ENCODE data around the gene ANKRD6.

The ANKRD6 gene

DNA sequence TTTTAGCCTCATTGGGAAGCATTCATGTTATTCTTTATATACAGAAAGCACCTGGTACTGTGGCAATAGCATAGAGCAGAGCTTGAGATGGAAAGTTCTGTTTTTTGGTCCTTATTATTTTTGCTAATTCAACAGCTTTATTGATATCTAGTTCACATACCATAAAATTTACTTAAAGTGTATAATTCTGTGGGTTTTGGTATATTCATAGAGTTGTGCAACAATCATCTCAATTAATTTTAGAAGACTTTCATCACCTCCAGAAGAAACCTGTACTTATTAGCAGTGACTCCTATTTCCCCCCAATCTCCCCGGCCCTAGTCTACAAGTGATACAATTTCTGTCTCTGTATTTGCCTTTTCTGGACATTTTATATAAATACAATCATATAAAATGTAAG lies 77.4 kb downstream of the ANKRD6 start:
- no peaks in the 10 kb centered on the region for H3K36me3 ChIP-seq (ENCODE audit: control insufficient read depth, insufficient read depth, low read length)
- DNase-seq (ENCODE audit: extremely low read depth, insufficient read length) = no peak
- H3K4me3 ChIP-seq (replicated peaks; ENCODE audit: low read depth, low read length) = no peak overlapping the region
- H3K27me3 ChIP-seq (replicated peaks; ENCODE audit: control insufficient read depth, insufficient read depth, low read length) = no peaks in the 10 kb centered on the region
- TF ChIP-seq, protein P1, sequence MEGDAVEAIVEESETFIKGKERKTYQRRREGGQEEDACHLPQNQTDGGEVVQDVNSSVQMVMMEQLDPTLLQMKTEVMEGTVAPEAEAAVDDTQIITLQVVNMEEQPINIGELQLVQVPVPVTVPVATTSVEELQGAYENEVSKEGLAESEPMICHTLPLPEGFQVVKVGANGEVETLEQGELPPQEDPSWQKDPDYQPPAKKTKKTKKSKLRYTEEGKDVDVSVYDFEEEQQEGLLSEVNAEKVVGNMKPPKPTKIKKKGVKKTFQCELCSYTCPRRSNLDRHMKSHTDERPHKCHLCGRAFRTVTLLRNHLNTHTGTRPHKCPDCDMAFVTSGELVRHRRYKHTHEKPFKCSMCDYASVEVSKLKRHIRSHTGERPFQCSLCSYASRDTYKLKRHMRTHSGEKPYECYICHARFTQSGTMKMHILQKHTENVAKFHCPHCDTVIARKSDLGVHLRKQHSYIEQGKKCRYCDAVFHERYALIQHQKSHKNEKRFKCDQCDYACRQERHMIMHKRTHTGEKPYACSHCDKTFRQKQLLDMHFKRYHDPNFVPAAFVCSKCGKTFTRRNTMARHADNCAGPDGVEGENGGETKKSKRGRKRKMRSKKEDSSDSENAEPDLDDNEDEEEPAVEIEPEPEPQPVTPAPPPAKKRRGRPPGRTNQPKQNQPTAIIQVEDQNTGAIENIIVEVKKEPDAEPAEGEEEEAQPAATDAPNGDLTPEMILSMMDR (IDR thresholded peaks at IDR 0.05; ENCODE audit: insufficient read depth, low read length, poor library complexity, severe bottlenecking) = no peak

DNA sequence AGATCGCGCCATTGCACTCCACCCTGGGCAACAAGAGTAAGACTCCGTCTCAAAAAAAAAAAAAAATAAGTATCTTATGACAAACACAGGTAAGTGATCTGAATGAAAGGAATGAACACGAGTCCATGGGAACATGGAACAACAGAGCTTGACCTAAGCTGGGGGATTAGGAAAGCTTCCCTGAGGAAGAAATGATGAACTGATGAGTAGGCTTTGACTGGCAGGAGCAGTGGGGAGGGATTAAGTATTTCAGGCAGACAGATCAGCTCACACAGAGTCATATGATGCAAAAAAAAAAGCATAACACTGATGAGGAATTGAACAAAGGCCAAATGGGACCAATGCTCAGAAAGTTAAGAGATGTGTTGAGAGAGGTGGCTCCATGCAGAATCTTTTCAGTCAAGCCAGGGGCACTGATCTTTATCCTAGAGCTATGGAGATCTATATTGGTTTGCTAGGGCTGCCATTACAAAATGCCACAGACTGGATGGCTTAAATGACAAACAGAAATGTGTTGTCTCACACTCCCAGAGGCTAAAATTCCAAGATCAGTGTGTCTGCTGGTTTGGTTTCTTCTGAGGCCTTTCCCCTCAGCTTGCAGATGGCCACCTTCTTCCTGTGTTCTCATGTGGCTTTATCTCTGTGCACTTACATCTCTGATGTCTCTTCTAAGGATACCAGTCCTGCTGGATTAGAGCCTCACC lies 85.6 kb downstream of the ANKRD6 start:
- Histone ChIP-seq H3K4me3 (replicated peaks; ENCODE audit: low read depth, low read length) (no peak overlapping the region), H3K27me3 (replicated peaks; ENCODE audit: control insufficient read depth, insufficient read depth, low read length) (no peaks in the 10 kb centered on the region), H3K36me3 (ENCODE audit: control insufficient read depth, insufficient read depth, low read length) (no peaks in the 10 kb centered on the region)
- DNase-seq (ENCODE audit: extremely low read depth, insufficient read length) = no peak
- TF ChIP-seq, protein P1 (IDR thresholded peaks at IDR 0.05; ENCODE audit: insufficient read depth, low read length, poor library complexity, severe bottlenecking) = no peak

DNA sequence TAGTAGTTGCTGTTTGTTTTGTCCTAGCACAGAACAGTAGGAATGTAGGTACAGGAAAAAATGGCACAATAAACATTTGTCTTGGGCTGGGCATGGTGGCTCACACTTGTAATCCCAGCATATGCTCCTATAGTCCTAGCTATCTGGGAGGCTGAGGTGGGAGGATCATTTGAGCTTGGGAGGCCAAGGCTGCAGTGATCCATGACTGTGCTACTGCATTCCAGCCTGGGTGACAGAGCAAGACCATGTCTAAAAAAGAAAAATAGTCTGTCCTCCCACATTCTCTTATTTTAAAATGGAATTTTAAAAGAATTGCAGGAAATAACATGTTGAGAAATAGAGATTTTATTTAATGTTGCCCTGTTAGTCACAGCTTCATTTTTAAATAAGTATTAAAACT lies 87.8 kb downstream of the ANKRD6 start:
- H3K27me3 ChIP-seq (replicated peaks; ENCODE audit: control insufficient read depth, insufficient read depth, low read length) = no peaks in the 10 kb centered on the region
- no peaks in the 10 kb centered on the region for H3K36me3 ChIP-seq (ENCODE audit: control insufficient read depth, insufficient read depth, low read length)
- TF ChIP-seq, protein P1 (IDR thresholded peaks at IDR 0.05; ENCODE audit: insufficient read depth, low read length, poor library complexity, severe bottlenecking) = no peak
- no peak for DNase-seq (ENCODE audit: extremely low read depth, insufficient read length)
- H3K4me3 ChIP-seq (replicated peaks; ENCODE audit: low read depth, low read length) = no peak overlapping the region

DNA sequence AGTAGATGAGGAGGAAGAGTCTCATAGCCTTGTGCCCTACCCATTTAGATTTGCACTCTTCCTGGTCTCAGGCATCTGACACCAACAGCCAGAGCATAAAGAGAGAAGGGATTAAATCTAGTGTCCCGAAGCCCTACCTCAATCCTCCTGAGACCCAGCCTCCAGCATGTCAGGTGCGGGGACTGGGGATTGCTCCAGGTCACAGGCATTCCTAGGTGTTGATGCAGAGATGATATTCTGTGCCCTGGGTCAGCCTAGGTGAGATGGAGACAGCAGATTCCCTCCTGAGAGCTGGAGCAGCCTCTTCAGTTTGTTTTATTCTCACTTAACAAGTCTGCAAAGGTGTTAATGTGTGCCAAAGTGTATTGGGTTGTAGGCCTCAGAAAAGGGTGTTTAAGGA lies 89.8 kb downstream of the ANKRD6 start:
- Histone ChIP-seq H3K27me3 (replicated peaks; ENCODE audit: control insufficient read depth, insufficient read depth, low read length) (no peaks in the 10 kb centered on the region), H3K36me3 (ENCODE audit: control insufficient read depth, insufficient read depth, low read length) (no peaks in the 10 kb centered on the region), H3K4me3 (replicated peaks; ENCODE audit: low read depth, low read length) (no peak overlapping the region)
- no peak for DNase-seq (ENCODE audit: extremely low read depth, insufficient read length)
- TF ChIP-seq, protein P1 (IDR thresholded peaks at IDR 0.05; ENCODE audit: insufficient read depth, low read length, poor library complexity, severe bottlenecking) = no peak

DNA sequence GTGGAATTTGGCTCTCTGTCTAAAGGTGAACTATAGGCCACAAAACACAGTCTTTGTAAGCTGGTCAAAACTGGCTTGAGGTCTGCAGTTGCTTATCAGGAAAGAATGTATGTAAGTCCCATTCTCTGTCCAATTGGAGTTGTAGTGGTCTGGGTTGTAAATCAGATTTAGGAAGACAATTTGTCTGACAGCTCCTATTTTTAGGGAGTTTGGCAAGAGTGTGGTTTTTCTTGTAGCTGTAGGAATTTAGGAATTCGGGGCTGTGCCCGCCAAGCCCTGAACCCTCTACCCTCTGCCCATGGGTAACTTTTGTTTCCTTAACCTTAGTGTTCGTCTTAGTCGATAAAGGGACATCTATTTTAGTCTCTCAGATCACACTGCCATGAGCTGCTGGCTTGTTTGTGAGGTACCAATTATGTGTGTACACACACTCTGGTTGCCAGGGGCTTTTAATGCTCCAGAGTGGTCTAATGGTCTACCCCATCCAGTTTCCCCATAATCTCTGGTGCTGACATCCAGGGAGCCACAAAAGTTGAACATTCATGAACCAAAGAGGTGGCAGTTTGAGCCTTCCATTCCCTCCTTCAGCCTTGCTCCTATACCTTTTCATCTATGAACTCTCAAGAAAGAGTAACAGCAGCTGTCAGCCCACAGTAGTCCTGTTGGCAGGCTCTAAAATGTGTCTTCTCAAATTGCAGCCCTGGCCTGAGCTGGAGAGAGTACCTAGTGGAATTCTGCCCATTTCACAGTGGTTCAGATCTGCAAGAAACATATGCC lies 93.0 kb downstream of the ANKRD6 start:
- Histone ChIP-seq H3K4me3 (replicated peaks; ENCODE audit: low read depth, low read length) (no peak overlapping the region), H3K27me3 (replicated peaks; ENCODE audit: control insufficient read depth, insufficient read depth, low read length) (no peaks in the 10 kb centered on the region), H3K36me3 (ENCODE audit: control insufficient read depth, insufficient read depth, low read length) (no peaks in the 10 kb centered on the region)
- DNase-seq (ENCODE audit: extremely low read depth, insufficient read length) = no peak
- TF ChIP-seq, protein P1 (IDR thresholded peaks at IDR 0.05; ENCODE audit: insufficient read depth, low read length, poor library complexity, severe bottlenecking) = no peak
